NCI-H2196 (cell line): ENCODE results near the gene ITK.
A peak's percentile ranks its signal among the peaks of the same experiment; 100 is the strongest.
"Not testable (repeated sequence)": the region's sequence is repeated elsewhere in the genome, so short reads cannot be mapped to it uniquely, and the experiment has no call there.

Source experiments
- DNase-seq: peaks from one replicate; lab custom pipeline; 2025; ENCODE audit not compliant: unreplicated experiment; lab: John Stamatoyannopoulos, UW

The ITK gene

GRCh38 chr5:157244704-157245103 lies 64.1 kb downstream of the ITK start:
- not testable (repeated sequence) for DNase-seq

GRCh38 chr5:157245476-157245875 lies 64.8 kb downstream of the ITK start:
- no peak for DNase-seq

DNA sequence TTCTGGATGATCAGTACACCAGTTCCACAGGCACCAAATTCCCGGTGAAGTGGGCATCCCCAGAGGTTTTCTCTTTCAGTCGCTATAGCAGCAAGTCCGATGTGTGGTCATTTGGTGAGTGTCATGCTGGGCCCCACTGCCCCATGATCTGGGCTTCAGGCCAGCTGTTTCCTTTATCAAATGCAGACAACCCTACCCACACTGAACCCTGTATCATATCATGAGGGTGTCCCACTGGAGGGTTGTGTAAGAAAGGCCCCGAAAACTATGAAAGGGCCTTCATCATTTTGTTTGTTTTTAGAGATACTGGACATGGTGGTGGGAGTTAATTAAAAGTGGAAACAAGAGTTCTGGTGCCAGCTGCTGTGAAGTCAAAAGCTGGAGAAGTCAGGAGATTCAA lies 65.2 kb downstream of the ITK start:
- DNase-seq = no peak

DNA sequence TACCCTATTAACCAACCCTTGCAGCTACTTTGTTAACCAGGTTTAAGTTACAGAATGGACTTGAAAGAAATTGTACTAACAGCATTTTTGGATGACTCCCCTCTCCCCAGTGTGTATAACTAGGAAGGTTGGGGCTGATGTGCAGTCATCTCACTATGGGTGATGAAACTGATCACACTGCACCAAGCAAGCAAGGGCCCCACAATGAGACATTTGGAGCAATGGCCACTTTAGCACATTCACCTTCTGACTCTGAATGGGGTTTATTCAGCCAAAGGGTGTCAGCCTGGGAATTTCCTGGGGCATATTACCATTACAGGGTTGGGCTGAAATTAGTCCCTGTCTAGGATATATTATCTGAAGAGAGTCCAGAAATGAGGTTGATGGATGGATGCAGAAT lies 66.6 kb downstream of the ITK start:
- DNase-seq = no peak

- DNase-seq = no peak
Measured at GRCh38 chr5:157248821-157249470, 68.3 kb downstream of the ITK start.

- DNase-seq = no peak
Measured at GRCh38 chr5:157252711-157253465, 72.2 kb downstream of the ITK start.

DNA sequence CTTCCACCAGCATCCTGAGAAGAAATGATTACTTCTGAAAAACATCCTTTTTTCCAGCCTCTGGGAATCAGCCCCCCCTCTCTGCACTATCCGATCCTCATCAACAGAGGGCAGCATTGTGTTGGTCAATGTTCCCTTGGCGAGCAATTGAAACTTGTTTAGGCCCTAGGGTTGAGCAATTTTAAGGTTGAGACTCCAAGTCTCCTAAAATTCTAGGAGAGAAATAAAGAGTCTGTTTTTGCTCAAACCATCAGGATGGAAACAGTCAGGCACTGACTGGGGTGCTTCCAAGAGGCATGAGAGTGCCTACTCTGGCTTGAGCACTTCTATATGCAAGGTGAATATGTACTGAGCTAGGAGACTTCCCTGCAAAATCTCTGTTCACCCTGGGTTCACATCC lies 72.9 kb downstream of the ITK start:
- DNase-seq = peak; percentile 55

GRCh38 chr5:157258450-157258849 lies 77.8 kb downstream of the ITK start:
- no peak for DNase-seq

- no peak for DNase-seq
Measured at GRCh38 chr5:157259699-157260098, 79.1 kb downstream of the ITK start.

DNA sequence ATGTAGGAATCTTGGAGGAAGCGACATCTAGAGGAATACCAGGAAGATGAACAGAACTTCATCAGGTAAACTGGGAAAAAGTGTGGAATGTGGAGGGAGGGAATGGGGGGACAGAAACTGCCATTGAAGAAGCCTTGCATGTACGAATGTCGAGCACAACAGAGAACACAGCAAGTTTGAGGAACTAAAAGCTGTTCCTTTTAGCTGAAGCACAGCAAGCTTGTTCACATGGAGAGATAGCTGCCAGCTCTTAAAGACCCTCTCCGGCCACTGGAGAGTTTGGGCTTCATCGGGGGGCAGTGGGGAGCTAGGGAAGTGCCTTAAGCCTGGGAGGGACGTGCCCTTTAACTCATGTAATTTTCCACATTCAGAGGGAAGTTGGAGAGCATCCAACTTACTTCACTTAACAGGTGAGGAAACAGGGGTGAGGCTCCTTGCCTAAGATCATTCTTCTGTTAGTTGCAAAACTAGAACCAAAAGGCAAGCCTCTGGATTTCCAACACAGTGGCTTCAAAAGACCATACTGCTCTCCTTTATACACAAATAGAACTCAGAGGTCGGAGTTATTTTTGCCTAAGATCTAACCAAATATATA lies 83.0 kb downstream of the ITK start:
- DNase-seq = no peak

- DNase-seq = peak; percentile 68
Measured at GRCh38 chr5:157265714-157266285, 85.2 kb downstream of the ITK start, which contains the start of gene CYFIP2. Gene CYFIP2, plus strand, starts transcription at chr5:157266123. Its CDS starts 19,239 bp downstream, at chr5:157285362.

DNA sequence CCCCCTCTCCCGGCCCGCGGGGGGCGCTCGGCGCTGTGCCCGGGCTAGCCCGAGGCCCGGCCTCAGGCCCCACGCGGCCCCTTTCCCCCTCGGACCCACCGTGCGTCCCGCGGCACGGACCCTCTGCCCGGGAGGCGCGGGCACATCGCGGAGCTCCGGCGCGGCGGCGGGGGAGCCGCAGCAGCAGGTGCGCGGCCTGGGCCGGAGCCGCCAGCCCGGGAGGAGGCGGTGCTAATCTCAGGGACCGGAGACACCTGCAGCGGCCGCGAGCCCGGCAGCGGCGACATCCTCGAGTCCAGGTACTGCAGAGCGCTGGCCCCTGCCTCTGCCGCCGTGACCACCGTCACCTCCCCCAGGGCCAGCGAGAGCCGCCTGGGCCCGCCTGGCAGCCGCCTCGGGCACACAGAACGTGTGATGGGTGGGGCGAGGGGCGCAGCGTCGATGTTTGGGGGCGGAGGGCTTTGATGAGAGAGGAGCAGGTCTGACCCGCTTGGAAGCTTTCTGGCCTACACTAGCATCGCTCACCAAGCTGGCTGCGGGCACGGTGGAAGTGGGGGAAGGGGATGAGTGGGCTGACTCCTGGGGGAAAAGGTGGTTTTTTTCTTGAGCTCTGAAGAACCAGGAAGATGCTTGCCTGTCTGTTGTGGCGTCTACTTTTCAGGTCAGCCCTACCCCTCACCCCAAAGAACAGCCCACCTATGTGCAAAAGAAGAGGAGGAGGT lies 85.8 kb downstream of the ITK start:
- peak; percentile 24 for DNase-seq

GRCh38 chr5:157267025-157267424 lies 86.4 kb downstream of the ITK start:
- no peak for DNase-seq

DNA sequence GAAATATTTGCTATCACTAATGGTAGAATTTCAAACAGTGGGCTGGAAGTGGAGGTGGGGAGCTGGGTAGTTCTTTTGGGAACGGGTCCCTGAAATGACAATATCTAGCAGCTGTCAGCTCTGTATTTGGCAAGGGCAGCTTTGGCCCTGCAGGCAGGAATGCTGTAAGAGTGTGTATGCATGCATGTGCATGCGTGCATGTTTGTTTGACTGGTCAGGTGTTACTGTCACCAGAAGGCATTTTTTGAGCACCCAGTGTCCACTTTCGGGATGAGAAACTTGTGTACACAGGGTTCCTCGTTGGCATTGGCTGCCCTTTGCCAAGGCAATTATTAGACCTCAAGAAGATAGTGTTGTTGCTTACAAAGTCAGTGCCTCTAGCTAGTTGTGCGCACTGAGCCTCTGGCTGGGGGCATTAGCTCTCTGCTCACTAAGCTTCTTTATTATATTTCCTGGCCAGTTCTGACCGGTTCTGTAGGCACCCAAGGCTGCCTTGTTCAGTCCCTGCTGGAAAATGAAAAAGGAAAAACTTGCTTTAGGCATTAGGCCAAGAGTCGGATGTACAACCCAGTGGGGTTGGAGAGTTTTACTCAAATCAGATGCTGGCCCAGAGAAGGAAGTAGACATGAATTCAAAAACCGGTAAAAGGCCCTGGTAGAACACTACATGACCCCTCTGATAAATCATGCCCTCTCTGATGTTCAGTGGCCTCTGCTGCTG lies 87.3 kb downstream of the ITK start:
- DNase-seq = peak; percentile 30

- no peak for DNase-seq
Measured at GRCh38 chr5:157269165-157269671, 88.6 kb downstream of the ITK start.

GRCh38 chr5:157269761-157270272 lies 89.2 kb downstream of the ITK start:
- no peak for DNase-seq

DNA sequence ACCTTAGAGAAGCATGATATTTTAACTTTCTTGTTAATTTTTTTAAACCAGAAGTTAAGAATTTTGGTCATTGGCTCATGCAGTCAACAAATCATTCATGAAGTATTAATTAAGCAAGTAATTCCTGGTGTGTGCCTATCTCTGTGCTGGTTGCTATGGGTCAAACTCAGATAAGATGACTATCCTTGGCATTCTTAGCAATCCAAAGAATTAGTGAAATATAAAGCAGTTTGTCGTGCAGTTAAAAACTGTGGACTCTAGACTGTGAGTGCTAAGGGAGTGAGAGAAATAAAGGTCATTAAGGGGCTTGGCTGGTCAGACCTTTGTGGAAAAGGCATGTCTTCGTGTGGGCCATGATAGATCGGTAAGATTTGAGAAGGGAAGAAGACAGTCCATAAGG lies 90.1 kb downstream of the ITK start:
- no peak for DNase-seq

DNA sequence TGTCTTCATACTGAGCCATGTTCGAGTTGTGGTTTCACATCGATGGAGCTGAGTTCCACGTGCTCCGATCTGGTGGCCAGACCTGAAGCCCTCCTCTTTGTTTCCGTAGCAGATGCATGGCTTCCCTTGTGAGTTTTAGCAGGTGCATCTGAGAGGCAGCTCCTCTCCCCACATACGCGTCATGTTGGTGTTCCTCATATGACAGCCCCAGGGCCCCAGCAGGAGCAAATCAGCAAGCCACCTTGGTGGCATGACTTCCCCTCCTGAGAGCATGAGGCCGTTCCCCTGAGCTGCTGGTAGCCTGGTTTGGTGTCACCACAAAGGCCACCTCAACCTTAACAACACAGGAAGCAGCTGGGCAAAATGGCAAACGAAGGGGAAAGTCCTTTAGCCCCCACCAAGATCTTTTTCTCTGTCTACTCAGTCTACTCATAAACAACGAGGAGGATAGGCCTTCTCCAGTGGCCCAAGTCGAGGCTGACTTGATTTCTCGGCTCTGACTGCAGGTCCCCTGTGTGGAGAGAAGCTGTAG lies 91.2 kb downstream of the ITK start:
- DNase-seq = no peak

- DNase-seq = no peak
Measured at GRCh38 chr5:157273131-157273556, 92.5 kb downstream of the ITK start.

GRCh38 chr5:157275403-157275802 lies 94.8 kb downstream of the ITK start:
- no peak for DNase-seq
